Loucy (cell line): Measurements from ENCODE around the gene ASL.

Source experiments
- H2AFZ ChIP-seq: fragments of 200-600 bp; sonication (generic); 2 replicates; pipeline ENCODE4 v1.6.0; 2016; ENCODE audit warnings: antibody characterized with exemption, mild to moderate bottlenecking, low read length, moderate library complexity
- H3F3A ChIP-seq: fragments of 200-600 bp; 2 replicates; pipeline ENCODE4 v1.6.0; 2016; ENCODE audit warnings: antibody characterized with exemption, low read depth, mild to moderate bottlenecking
- H3K27me3 ChIP-seq: fragments of 200-600 bp; sonication (generic); 2 replicates; pipeline ENCODE4 v1.6.1; 2014; ENCODE audit warnings: low read length, mild to moderate bottlenecking; ENCODE audit not compliant: insufficient read depth, poor library complexity, severe bottlenecking
- H3K36me3 ChIP-seq: fragments of 200-600 bp; sonication (generic); 2 replicates; pipeline ENCODE4 v1.6.1; 2016; ENCODE audit warnings: low read length; ENCODE audit not compliant: insufficient read depth
- H3K4me1 ChIP-seq: fragments of 200-600 bp; sonication (generic); 2 replicates; pipeline ENCODE4 v1.5.1; 2014; ENCODE audit warnings: low read length, mild to moderate bottlenecking; ENCODE audit not compliant: insufficient read depth, poor library complexity, severe bottlenecking
- H3K4me2 ChIP-seq: fragments of 200-600 bp; sonication (generic); 2 replicates; pipeline ENCODE4 v1.6.0; 2014; ENCODE audit warnings: antibody characterized with exemption, low read length, low read depth, mild to moderate bottlenecking; ENCODE audit not compliant: poor library complexity, severe bottlenecking
- H3K4me3 ChIP-seq: fragments of 200-600 bp; sonication (generic); 2 replicates; pipeline ENCODE4 v1.5.1; 2014; ENCODE audit warnings: low read length, mild to moderate bottlenecking, mixed read lengths; ENCODE audit not compliant: poor library complexity, severe bottlenecking
- H3K79me2 ChIP-seq: fragments of 200-600 bp; sonication (generic); 2 replicates; pipeline ENCODE4 v1.6.1; 2014; ENCODE audit warnings: low read length; ENCODE audit not compliant: insufficient read depth
- H3K9ac ChIP-seq: fragments of 200-600 bp; sonication (generic); 2 replicates; pipeline ENCODE4 v1.6.0; 2014; ENCODE audit warnings: mild to moderate bottlenecking, low read depth, low read length, moderate library complexity; ENCODE audit not compliant: poor library complexity, severe bottlenecking
- H3K9me2 ChIP-seq: fragments of 200-600 bp; sonication (generic); replicated peaks from 2 replicates; pipeline ENCODE4 v1.6.1; 2016; ENCODE audit warnings: low read depth, low read length, mixed read lengths
- H3K9me3 ChIP-seq: fragments of 200-600 bp; sonication (generic); 2 replicates; pipeline ENCODE4 v1.6.1; 2014; ENCODE audit warnings: mild to moderate bottlenecking, antibody characterized with exemption, low read length, low read depth; ENCODE audit not compliant: insufficient read depth
- H4K20me1 ChIP-seq: fragments of 200-600 bp; sonication (generic); 2 replicates; pipeline ENCODE4 v1.6.0; 2014; ENCODE audit warnings: antibody characterized with exemption, low read length, mild to moderate bottlenecking; ENCODE audit not compliant: insufficient read depth, poor library complexity, severe bottlenecking
- CTCF ChIP-seq: fragments of 200-600 bp; sonication (generic); conservative IDR thresholded peaks from 2 replicates; pipeline ENCODE4 v1.5.1; 2014; ENCODE audit warnings: mild to moderate bottlenecking, antibody characterized with exemption, low read length
- EZH2phosphoT487 ChIP-seq: fragments of 200-600 bp; IDR thresholded peaks from 2 replicates; pipeline ENCODE4 v1.6.1; 2018; ENCODE audit warnings: antibody characterized with exemption, mild to moderate bottlenecking, moderate library complexity, borderline replicate concordance

The ASL gene

DNA sequence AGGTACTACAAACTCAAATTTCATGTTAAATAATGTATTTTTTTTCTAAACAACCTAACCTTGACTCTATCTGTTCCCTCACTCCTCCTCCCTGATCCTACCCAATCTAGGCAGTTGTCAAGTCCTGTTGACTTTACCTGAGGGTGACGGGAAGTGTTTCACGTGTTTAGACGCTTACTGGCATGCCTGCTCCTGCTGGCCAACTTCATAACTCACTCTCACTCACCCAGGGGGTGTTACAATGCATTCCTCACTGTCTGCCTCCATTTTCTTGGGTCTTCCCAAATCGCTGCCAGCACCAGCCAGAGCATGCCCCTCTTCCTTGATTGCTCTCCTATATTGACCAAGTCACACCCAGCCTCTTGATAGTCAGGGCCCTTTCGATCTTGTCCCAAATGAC is 67.4 kb downstream of the ASL start:
- Histone ChIP-seq H3F3A (no peaks in the 10 kb centered on the region), H3K9ac (no peak overlapping the region), H4K20me1 (peaks cover 8% of the 10 kb centered on the region), H3K4me1 (no peaks in the 10 kb centered on the region), H3K4me3 (no peak overlapping the region), H3K79me2 (peaks cover 10% of the 10 kb centered on the region; the same call in 1 of the 2 replicates), H2AFZ (no peak overlapping the region), H3K36me3 (peaks cover 85% of the 10 kb centered on the region; the same call in 1 of the 2 replicates), H3K27me3 (no peaks in the 10 kb centered on the region), H3K4me2 (no peak overlapping the region), H3K9me2 (no peaks in the 10 kb centered on the region), H3K9me3 (no peaks in the 10 kb centered on the region)
- TF ChIP-seq CTCF (no peak), EZH2phosphoT487 (no peak)
